Measurements from ENCODE around the gene SLF1.

DNA sequence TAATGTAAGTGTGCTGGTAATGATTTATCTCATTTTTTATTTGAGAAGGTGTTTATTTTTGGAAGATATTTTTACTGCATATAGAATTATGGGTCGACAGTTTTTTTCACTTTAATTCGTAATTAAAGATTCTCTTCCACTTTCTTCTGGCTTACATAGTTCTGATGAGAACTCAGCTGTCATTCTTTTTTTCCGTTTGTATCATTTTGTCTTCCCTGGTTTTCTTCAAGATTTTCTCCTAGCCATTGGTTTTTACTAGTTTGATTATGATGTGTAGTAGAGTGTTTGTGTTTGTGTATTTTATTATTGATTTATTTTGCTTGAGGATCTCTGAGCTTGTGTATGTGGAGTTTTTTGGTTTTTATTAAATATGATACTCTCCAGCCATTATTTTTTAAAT is 21.7 kb downstream of the SLF1 start:
- TF ChIP-seq, protein P1, sequence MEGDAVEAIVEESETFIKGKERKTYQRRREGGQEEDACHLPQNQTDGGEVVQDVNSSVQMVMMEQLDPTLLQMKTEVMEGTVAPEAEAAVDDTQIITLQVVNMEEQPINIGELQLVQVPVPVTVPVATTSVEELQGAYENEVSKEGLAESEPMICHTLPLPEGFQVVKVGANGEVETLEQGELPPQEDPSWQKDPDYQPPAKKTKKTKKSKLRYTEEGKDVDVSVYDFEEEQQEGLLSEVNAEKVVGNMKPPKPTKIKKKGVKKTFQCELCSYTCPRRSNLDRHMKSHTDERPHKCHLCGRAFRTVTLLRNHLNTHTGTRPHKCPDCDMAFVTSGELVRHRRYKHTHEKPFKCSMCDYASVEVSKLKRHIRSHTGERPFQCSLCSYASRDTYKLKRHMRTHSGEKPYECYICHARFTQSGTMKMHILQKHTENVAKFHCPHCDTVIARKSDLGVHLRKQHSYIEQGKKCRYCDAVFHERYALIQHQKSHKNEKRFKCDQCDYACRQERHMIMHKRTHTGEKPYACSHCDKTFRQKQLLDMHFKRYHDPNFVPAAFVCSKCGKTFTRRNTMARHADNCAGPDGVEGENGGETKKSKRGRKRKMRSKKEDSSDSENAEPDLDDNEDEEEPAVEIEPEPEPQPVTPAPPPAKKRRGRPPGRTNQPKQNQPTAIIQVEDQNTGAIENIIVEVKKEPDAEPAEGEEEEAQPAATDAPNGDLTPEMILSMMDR (IDR thresholded peaks at IDR 0.05) = no peak
- no peak for TF ChIP-seq POLR2A (IDR thresholded peaks at IDR 0.05)

All from right lobe of liver (tissue), 4 donors.